ENCODE results near the gene KIAA0930.

DNA sequence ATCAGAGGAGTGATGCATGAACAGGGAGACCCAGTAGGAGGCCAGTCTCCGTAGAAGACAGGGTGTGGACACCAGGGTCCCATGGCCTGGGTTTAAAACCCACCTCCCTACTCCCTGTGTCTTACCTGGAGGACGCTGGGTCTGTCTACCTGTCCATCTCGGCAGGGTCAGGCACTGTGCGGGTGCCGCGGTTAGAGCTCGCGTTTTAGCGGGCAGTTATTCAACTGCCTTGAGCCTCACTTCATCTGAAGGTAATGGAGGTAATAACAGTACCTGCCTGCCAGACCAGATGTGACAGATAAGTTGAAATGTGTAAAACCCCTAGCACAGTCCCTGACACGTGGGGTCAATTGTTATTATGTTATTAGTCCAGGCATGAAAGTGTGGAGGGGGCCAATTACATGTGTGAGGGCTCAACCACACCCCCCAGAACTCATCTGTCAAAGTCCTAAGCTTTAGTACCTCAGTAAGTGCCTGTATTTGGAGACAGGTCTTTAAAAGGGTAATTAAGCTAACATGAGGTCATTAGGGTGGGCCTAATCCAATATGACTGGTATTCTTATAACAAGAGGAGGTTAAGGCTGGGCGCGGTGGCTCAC, 35.9 kb upstream of the KIAA0930 start:
- TF ChIP-seq, protein P1, sequence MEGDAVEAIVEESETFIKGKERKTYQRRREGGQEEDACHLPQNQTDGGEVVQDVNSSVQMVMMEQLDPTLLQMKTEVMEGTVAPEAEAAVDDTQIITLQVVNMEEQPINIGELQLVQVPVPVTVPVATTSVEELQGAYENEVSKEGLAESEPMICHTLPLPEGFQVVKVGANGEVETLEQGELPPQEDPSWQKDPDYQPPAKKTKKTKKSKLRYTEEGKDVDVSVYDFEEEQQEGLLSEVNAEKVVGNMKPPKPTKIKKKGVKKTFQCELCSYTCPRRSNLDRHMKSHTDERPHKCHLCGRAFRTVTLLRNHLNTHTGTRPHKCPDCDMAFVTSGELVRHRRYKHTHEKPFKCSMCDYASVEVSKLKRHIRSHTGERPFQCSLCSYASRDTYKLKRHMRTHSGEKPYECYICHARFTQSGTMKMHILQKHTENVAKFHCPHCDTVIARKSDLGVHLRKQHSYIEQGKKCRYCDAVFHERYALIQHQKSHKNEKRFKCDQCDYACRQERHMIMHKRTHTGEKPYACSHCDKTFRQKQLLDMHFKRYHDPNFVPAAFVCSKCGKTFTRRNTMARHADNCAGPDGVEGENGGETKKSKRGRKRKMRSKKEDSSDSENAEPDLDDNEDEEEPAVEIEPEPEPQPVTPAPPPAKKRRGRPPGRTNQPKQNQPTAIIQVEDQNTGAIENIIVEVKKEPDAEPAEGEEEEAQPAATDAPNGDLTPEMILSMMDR (IDR thresholded peaks at IDR 0.05), result no peak
- TF ChIP-seq POLR2A (IDR thresholded peaks at IDR 0.05), result no peak
